H1 (cell line): ENCODE measurements around the gene PSMD6. TPM values are rescaled to one million over a fixed set of nuclear protein-coding genes. Genes with fewer than 3 reads are reported as not detected.
A peak's percentile ranks its signal among the peaks of the same experiment; 100 is the strongest.

Source experiments
- CBX5 ChIP-seq: fragments of 300-800, 300-1000 bp; sonication (generic); IDR thresholded peaks from 2 replicates; pipeline ENCODE4 v1.7.1; 2016; ENCODE audit warnings: antibody characterized with exemption, low read length, low read depth
- CHD1 ChIP-seq: IDR thresholded peaks from 2 replicates; pipeline ENCODE4 v1.6.1; 2012; ENCODE audit warnings: low read depth, low read length, improper control_type of control experiment
- CHD2 ChIP-seq: IDR thresholded peaks from 2 replicates; pipeline ENCODE4 v1.6.1; 2012; ENCODE audit warnings: low read length, improper control_type of control experiment
- GABPA ChIP-seq: IDR thresholded peaks from 2 replicates; pipeline ENCODE4 v1.6.1; 2011; ENCODE audit warnings: mild to moderate bottlenecking, low read length, moderate library complexity, borderline replicate concordance; ENCODE audit not compliant: insufficient read depth
- GTF2F1 ChIP-seq: IDR thresholded peaks from 2 replicates; pipeline ENCODE4 v1.6.1; 2012; ENCODE audit warnings: low read depth, low read length, improper control_type of control experiment, borderline replicate concordance
- HDAC2 ChIP-seq, 2 experiments: fragments of 300-600 bp in 1 of 2; sonication (generic) in 1 of 2; IDR thresholded peaks; 2 replicates each; pipeline ENCODE4 v1.6.1; 2011 to 2012; ENCODE audit warnings: low read depth in 2 of 2, low read length in 2 of 2, mild to moderate bottlenecking in 2 of 2, moderate library complexity in 2 of 2, borderline replicate concordance in 1 of 2, inconsistent platforms in 1 of 2
- JUN ChIP-seq: IDR thresholded peaks from 2 replicates; pipeline ENCODE4 v1.6.1; 2011; ENCODE audit warnings: low read depth, mild to moderate bottlenecking, improper control_type of control experiment, low read length
- JUND ChIP-seq: IDR thresholded peaks from 2 replicates; pipeline ENCODE4 v1.6.1; 2011; ENCODE audit warnings: mild to moderate bottlenecking, improper control_type of control experiment, low read length
- NANOG ChIP-seq: IDR thresholded peaks from 2 replicates; pipeline ENCODE4 v1.6.1; 2011; ENCODE audit warnings: low read length, low read depth, mild to moderate bottlenecking, inconsistent platforms; ENCODE audit not compliant: insufficient read depth, poor library complexity, severe bottlenecking
- POU5F1 ChIP-seq: IDR thresholded peaks from 2 replicates; pipeline ENCODE4 v1.6.1; 2011; ENCODE audit warnings: low read depth, mild to moderate bottlenecking, low read length, moderate library complexity
- SIN3A ChIP-seq, 2 experiments: IDR thresholded peaks in 1 of 2; conservative IDR thresholded peaks in 1 of 2; 2 replicates each; pipeline ENCODE4 v1.6.1; 2011 to 2012; ENCODE audit warnings: low read length in 2 of 2, improper control_type of control experiment in 1 of 2, low read depth in 1 of 2, mild to moderate bottlenecking in 1 of 2
- SIRT6 ChIP-seq: IDR thresholded peaks from one replicate; pipeline ENCODE4 v1.7.1; 2012; ENCODE audit warnings: low read length, inconsistent platforms
- SP1 ChIP-seq: IDR thresholded peaks from 2 replicates; pipeline ENCODE4 v1.6.1; 2011; ENCODE audit warnings: low read depth, low read length
- SP4 ChIP-seq: IDR thresholded peaks from 2 replicates; pipeline ENCODE4 v1.6.1; 2012; ENCODE audit warnings: low read length, inconsistent platforms
- SUZ12 ChIP-seq: fragments of 200-600 bp; sonication (generic); IDR thresholded peaks from 2 replicates; pipeline ENCODE4 v1.6.1; 2012; ENCODE audit warnings: mild to moderate bottlenecking, inconsistent platforms, low read length, moderate library complexity, mixed read lengths
- TCF12 ChIP-seq: IDR thresholded peaks from 2 replicates; pipeline ENCODE4 v1.6.1; 2011; ENCODE audit warnings: low read depth, mild to moderate bottlenecking, low read length
- TEAD4 ChIP-seq: IDR thresholded peaks from 2 replicates; pipeline ENCODE4 v1.6.1; 2012; ENCODE audit warnings: low read depth, low read length, inconsistent platforms, mixed read lengths
- polyA plus RNA-seq, 7 experiments: library from polyadenylated mRNA; depleted of rRNA in 3 of 7; stranded (reverse) in 5 of 7; unstranded in 2 of 7; fragments of >200 nt in 5 of 7; fragments of 200-250 nt in 2 of 7; gene quantifications; 1 replicate in 5 of 7; 2 replicates in 1 of 7; 4 replicates in 1 of 7; pipeline versions ENCODE4 v1.2.1 to v1.2.3, GENCODE V29; 2011 to 2013; ENCODE audit warnings: missing spikeins in 2 of 7, mixed read lengths in 2 of 7
- total RNA-seq: library from RNA; stranded (reverse); fragmentation: NEBNext Ultra II Directional; extraction: Animal tissue kit (Norgen Biotek cat#: 25700); gene quantifications from 2 replicates; pipeline ENCODE4 v1.2.1, GENCODE V29; 2021
- TF ChIP-seq, protein P1 (sequence below): IDR thresholded peaks from 2 replicates; pipeline ENCODE4 v1.6.1; 2012; ENCODE audit warnings: inconsistent platforms
- TF ChIP-seq, protein P2 (sequence below), 3 experiments: IDR thresholded peaks; 1 replicate in 2 of 3; 2 replicates in 1 of 3; pipeline versions ENCODE4 v1.5.1 to v1.6.1; 2011; ENCODE audit warnings: low read length in 3 of 3, mild to moderate bottlenecking in 3 of 3, inconsistent platforms in 2 of 3, low read depth in 1 of 3, moderate library complexity in 1 of 3; ENCODE audit not compliant: insufficient read depth in 1 of 3; ENCODE audit errors: control extremely low read depth in 1 of 3

The PSMD6 gene
- total and polyA plus RNA-seq, 2 of the 8 experiments (the other 6 are each of a cell fraction or from before 2014, with no cell fraction given), result 43.7 to 104 TPM

DNA sequence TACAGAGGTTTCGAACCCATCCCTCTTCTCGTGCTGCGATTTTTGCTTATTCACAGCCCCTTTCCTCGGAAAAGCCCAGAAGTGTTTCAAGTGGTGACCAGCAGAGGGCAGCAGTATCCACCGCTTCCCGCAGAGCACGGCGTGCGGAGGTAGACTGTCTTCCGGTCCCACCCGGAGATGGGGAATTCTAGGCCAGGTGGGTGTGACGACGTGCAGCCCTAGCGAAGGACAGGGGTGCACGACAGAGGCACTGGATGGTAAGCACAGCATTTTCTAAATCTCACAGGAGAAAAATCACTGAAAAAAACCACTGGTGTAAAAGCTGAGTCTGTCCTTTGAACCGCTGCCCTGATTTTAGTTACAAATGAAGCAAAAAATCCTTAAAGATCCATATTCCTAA, 7.4 kb upstream of the PSMD6 start (continued):
- TF ChIP-seq SP1, result peak; percentile 14; the same call in 1 of the 2 replicates
- TF ChIP-seq TEAD4, result peak; percentile 63
- TF ChIP-seq GTF2F1, result no peak
- no peak for TF ChIP-seq POU5F1
- TF ChIP-seq SUZ12, result no peak
- TF ChIP-seq NANOG, result peak; percentile 37
- 0 out of 4 replicates have a peak, but pooled peaks of 1 of the 2 experiments have one; percentile 37 for TF ChIP-seq SIN3A (conservative IDR thresholded peaks at IDR 0.05 in 1 of 2, IDR thresholded peaks at IDR 0.05 in 1 of 2; ENCODE audit: low read depth in 1 of 2, low read length in 2 of 2)
- TF ChIP-seq, protein P1, sequence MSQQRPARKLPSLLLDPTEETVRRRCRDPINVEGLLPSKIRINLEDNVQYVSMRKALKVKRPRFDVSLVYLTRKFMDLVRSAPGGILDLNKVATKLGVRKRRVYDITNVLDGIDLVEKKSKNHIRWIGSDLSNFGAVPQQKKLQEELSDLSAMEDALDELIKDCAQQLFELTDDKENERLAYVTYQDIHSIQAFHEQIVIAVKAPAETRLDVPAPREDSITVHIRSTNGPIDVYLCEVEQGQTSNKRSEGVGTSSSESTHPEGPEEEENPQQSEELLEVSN, result peak; percentile 53
- TF ChIP-seq SP4, result no peak
- peak; percentile 64; the same call in 1 of the 2 replicates for TF ChIP-seq GABPA
- no peak for TF ChIP-seq JUN
- no peak for TF ChIP-seq CHD1
- TF ChIP-seq HDAC2 (IDR thresholded peaks at IDR 0.05; ENCODE audit: borderline replicate concordance in 1 of 2, low read depth in 2 of 2, low read length in 2 of 2), result 0 out of 4 replicates have a peak, but pooled peaks of 1 of the 2 experiments have one; percentile 45
- no peak for TF ChIP-seq JUND
- 0 out of 2 replicates have a peak, but pooled peaks have one; percentile 10 for TF ChIP-seq TCF12
- TF ChIP-seq CBX5, result no peak
- TF ChIP-seq, protein P2, sequence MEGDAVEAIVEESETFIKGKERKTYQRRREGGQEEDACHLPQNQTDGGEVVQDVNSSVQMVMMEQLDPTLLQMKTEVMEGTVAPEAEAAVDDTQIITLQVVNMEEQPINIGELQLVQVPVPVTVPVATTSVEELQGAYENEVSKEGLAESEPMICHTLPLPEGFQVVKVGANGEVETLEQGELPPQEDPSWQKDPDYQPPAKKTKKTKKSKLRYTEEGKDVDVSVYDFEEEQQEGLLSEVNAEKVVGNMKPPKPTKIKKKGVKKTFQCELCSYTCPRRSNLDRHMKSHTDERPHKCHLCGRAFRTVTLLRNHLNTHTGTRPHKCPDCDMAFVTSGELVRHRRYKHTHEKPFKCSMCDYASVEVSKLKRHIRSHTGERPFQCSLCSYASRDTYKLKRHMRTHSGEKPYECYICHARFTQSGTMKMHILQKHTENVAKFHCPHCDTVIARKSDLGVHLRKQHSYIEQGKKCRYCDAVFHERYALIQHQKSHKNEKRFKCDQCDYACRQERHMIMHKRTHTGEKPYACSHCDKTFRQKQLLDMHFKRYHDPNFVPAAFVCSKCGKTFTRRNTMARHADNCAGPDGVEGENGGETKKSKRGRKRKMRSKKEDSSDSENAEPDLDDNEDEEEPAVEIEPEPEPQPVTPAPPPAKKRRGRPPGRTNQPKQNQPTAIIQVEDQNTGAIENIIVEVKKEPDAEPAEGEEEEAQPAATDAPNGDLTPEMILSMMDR (IDR thresholded peaks at IDR 0.05; ENCODE audit: control extremely low read depth in 1 of 3, insufficient read depth in 1 of 3, low read depth in 1 of 3, low read length in 3 of 3), result peak; percentile 82 to 94 (median 89)
- TF ChIP-seq CHD2, result peak; percentile 54; the same call in 1 of the 2 replicates
- no peak for TF ChIP-seq SIRT6
